IMR-90 (cell line): Measurements from ENCODE around the gene MARCO. TPM values are rescaled to one million over a fixed set of nuclear protein-coding genes. Genes with fewer than 3 reads are reported as not detected.

Source experiments
- ATAC-seq: fragments of 200-7000 bp; cut with Tn5 transposase; 2 replicates; pipeline ENCODE4 v1.9.1; 2020; ENCODE audit warnings: low read depth, mild to moderate bottlenecking, moderate library complexity
- BruUV-seq: library from RNA; stranded (reverse); fragments of 400-500 nt; replicated peaks from 2 replicates; lab custom pipeline; 2021; lab: Mats Ljungman, UMichigan
- CTCF ChIA-PET: fragments of 300-600 bp; formaldehyde crosslinking; extraction: SDS; loops from one replicate; lab custom pipeline; 2021; ENCODE audit warnings: antibody characterized with exemption; lab: Yijun Ruan, JAX
- POLR2A ChIA-PET: fragments of 300-600 bp; sonication (Branson Sonifier 250); formaldehyde crosslinking; loops from one replicate; lab custom pipeline; 2022; ENCODE audit warnings: antibody characterized with exemption; ENCODE audit not compliant: unreplicated experiment; lab: Charles Lee
- DNase-seq: peaks from one replicate; pipeline ENCODE4 v3.0.0; 2013
- H2AFZ ChIP-seq: replicated peaks from 2 replicates; pipeline ENCODE3; 2013; ENCODE audit warnings: low read length, mild to moderate bottlenecking; ENCODE audit not compliant: poor library complexity
- H2AK5ac ChIP-seq: 2 replicates; pipeline ENCODE4 v1.6.1; 2013; ENCODE audit warnings: low read depth, low read length, inconsistent platforms
- H2AK9ac ChIP-seq: replicated peaks from 2 replicates; pipeline ENCODE3; 2013; ENCODE audit warnings: mild to moderate bottlenecking, low read depth, low read length, moderate library complexity; ENCODE audit not compliant: poor library complexity
- H2BK120ac ChIP-seq: 2 replicates; pipeline ENCODE4 v1.6.1; 2013; ENCODE audit warnings: low read depth, low read length, inconsistent platforms
- H2BK15ac ChIP-seq: 3 replicates; pipeline ENCODE4 v1.6.1; 2013; ENCODE audit warnings: low read depth, low read length, inconsistent platforms
- H2BK20ac ChIP-seq: 2 replicates; pipeline ENCODE4 v1.6.1; 2013; ENCODE audit warnings: low read depth, mild to moderate bottlenecking, inconsistent platforms, low read length, moderate library complexity
- H2BK5ac ChIP-seq: 2 replicates; pipeline ENCODE4 v1.6.1; 2013; ENCODE audit warnings: mild to moderate bottlenecking, low read depth, low read length, inconsistent platforms; ENCODE audit not compliant: poor library complexity, severe bottlenecking
- H3K14ac ChIP-seq: replicated peaks from 2 replicates; pipeline ENCODE4 v1.6.1; 2013; ENCODE audit warnings: low read depth, low read length, inconsistent platforms
- H3K18ac ChIP-seq: 2 replicates; pipeline ENCODE4 v1.6.1; 2013; ENCODE audit warnings: low read depth, low read length, control low read depth
- H3K23ac ChIP-seq: 2 replicates; pipeline ENCODE4 v1.6.1; 2013; ENCODE audit warnings: low read depth, low read length, inconsistent platforms
- H3K27ac ChIP-seq: 2 replicates; pipeline ENCODE4 v1.5.1; 2013; ENCODE audit warnings: mild to moderate bottlenecking, control low read depth, low read length; ENCODE audit not compliant: insufficient read depth
- H3K27me3 ChIP-seq: 2 replicates; pipeline ENCODE4 v1.6.1; 2013; ENCODE audit warnings: low read length; ENCODE audit not compliant: control insufficient read depth, insufficient read depth
- H3K36me3 ChIP-seq: 2 replicates; pipeline ENCODE4 v1.6.1; 2013; ENCODE audit warnings: low read length, mixed read lengths; ENCODE audit not compliant: control insufficient read depth, insufficient read depth
- H3K4ac ChIP-seq: 2 replicates; pipeline ENCODE4 v1.6.1; 2013; ENCODE audit warnings: low read depth, low read length, inconsistent platforms
- H3K4me1 ChIP-seq: 2 replicates; pipeline ENCODE4 v1.6.1; 2013; ENCODE audit warnings: low read length, mixed read lengths; ENCODE audit not compliant: control insufficient read depth, insufficient read depth
- H3K4me2 ChIP-seq: 2 replicates; pipeline ENCODE4 v1.6.1; 2013; ENCODE audit warnings: low read depth, mild to moderate bottlenecking, control low read depth, low read length, moderate library complexity
- H3K4me3 ChIP-seq: 2 replicates; pipeline ENCODE4 v1.5.1; 2013; ENCODE audit warnings: low read depth, mild to moderate bottlenecking, control low read depth, low read length, moderate library complexity; ENCODE audit not compliant: insufficient read depth
- H3K56ac ChIP-seq: 2 replicates; pipeline ENCODE4 v1.6.1; 2013; ENCODE audit warnings: low read length, inconsistent platforms; ENCODE audit not compliant: insufficient read depth; ENCODE audit errors: extremely low read depth
- H3K79me1 ChIP-seq, 2 experiments: 2 replicates each; pipeline ENCODE4 v1.6.1; 2013; ENCODE audit warnings: low read length in 2 of 2, inconsistent platforms in 1 of 2, low read depth in 1 of 2
- H3K9ac ChIP-seq: 2 replicates; pipeline ENCODE4 v1.6.1; 2013; ENCODE audit warnings: low read depth, low read length, control low read depth
- H3K9me1 ChIP-seq: 2 replicates; pipeline ENCODE4 v1.6.1; 2013; ENCODE audit warnings: low read length, inconsistent platforms; ENCODE audit not compliant: insufficient read depth
- H3K9me3 ChIP-seq: 2 replicates; pipeline ENCODE4 v1.6.1; 2013; ENCODE audit warnings: low read length; ENCODE audit not compliant: control insufficient read depth, insufficient read depth
- H4K20me1 ChIP-seq: 2 replicates; pipeline ENCODE4 v1.6.1; 2013; ENCODE audit warnings: low read length, inconsistent platforms; ENCODE audit not compliant: insufficient read depth
- H4K5ac ChIP-seq: 2 replicates; pipeline ENCODE4 v1.6.1; 2013; ENCODE audit warnings: mild to moderate bottlenecking, low read depth, low read length, control low read depth
- H4K8ac ChIP-seq, 2 experiments: 2 replicates each; pipeline ENCODE4 v1.6.1; 2013; ENCODE audit warnings: low read depth in 2 of 2, low read length in 2 of 2, control low read depth in 1 of 2, inconsistent platforms in 1 of 2
- H4K91ac ChIP-seq: 2 replicates; pipeline ENCODE4 v1.6.1; 2013; ENCODE audit warnings: low read depth, low read length, inconsistent platforms; ENCODE audit not compliant: insufficient read depth
- BHLHE40 ChIP-seq: fragments of 150-350 bp; IDR thresholded peaks from 2 replicates; pipeline ENCODE4 v1.6.1; 2016; ENCODE audit warnings: mild to moderate bottlenecking, low read depth, low read length
- CEBPB ChIP-seq: IDR thresholded peaks from 2 replicates; pipeline ENCODE4 v1.6.1; 2012; ENCODE audit warnings: low read depth, low read length, improper control_type of control experiment
- CHD1 ChIP-seq: IDR thresholded peaks from 2 replicates; pipeline ENCODE4 v1.6.1; 2012; ENCODE audit warnings: low read depth, low read length, improper control_type of control experiment
- CTCF ChIP-seq: conservative IDR thresholded peaks from 2 replicates; pipeline ENCODE4 v1.5.1; 2012; ENCODE audit warnings: mild to moderate bottlenecking, low read depth, low read length, improper control_type of control experiment
- ELK1 ChIP-seq: fragments of 150-350 bp; IDR thresholded peaks from 2 replicates; pipeline ENCODE4 v1.6.1; 2016; ENCODE audit warnings: low read depth, mild to moderate bottlenecking, low read length, moderate library complexity, borderline replicate concordance
- FOS ChIP-seq: fragments of 150-350 bp; IDR thresholded peaks from 2 replicates; pipeline ENCODE4 v1.6.1; 2016; ENCODE audit warnings: low read depth, low read length
- MAFK ChIP-seq: IDR thresholded peaks from 2 replicates; pipeline ENCODE4 v1.6.1; 2012; ENCODE audit warnings: low read depth, low read length, improper control_type of control experiment
- MAZ ChIP-seq: IDR thresholded peaks from 2 replicates; pipeline ENCODE4 v1.6.1; 2012; ENCODE audit warnings: low read depth, mild to moderate bottlenecking, low read length, improper control_type of control experiment, moderate library complexity, borderline replicate concordance
- MXI1 ChIP-seq: IDR thresholded peaks from 2 replicates; pipeline ENCODE4 v1.6.1; 2012; ENCODE audit warnings: low read depth, mild to moderate bottlenecking, low read length, moderate library complexity, borderline replicate concordance
- NFE2L2 ChIP-seq: fragments of 150-350 bp; IDR thresholded peaks from 2 replicates; pipeline ENCODE4 v1.6.1; 2016; ENCODE audit warnings: low read depth, mild to moderate bottlenecking, low read length
- POLR2A ChIP-seq: IDR thresholded peaks from 2 replicates; pipeline ENCODE4 v1.6.1; 2012; ENCODE audit warnings: mild to moderate bottlenecking, low read depth, low read length
- RAD21 ChIP-seq: IDR thresholded peaks from 2 replicates; pipeline ENCODE4 v1.6.1; 2012; ENCODE audit warnings: low read length, improper control_type of control experiment
- RCOR1 ChIP-seq: IDR thresholded peaks from 2 replicates; pipeline ENCODE4 v1.6.1; 2012; ENCODE audit warnings: mild to moderate bottlenecking, low read length, improper control_type of control experiment; ENCODE audit not compliant: insufficient replicate concordance
- RFX5 ChIP-seq: IDR thresholded peaks from 2 replicates; pipeline ENCODE4 v1.8.0; 2012; ENCODE audit warnings: low read depth, mild to moderate bottlenecking, low read length, moderate library complexity
- SMC3 ChIP-seq: fragments of 150-350 bp; IDR thresholded peaks from 2 replicates; pipeline ENCODE4 v1.6.1; 2016; ENCODE audit warnings: low read depth, mild to moderate bottlenecking, antibody characterized with exemption, low read length, moderate library complexity
- USF2 ChIP-seq: fragments of 150-350 bp; IDR thresholded peaks from 2 replicates; pipeline ENCODE4 v1.6.1; 2017; ENCODE audit warnings: mild to moderate bottlenecking, antibody characterized with exemption, low read length, low read depth
- WGBS, 2 experiments: methylation state at CpG; one replicate each; pipeline versions ENCODE4 v1.1.5 to v1.1.7; 2013; ENCODE audit warnings: missing lambda C conversion rate in 2 of 2; ENCODE audit not compliant: insufficient read length in 1 of 2; ENCODE audit errors: extremely low coverage in 2 of 2; 5-methylcytosine and 5-hydroxymethylcytosine counted together
- dilution Hi-C: fragments of 300-500 bp; cut with HindIII; formaldehyde crosslinking; loops from one replicate; pipeline ENCODE4 v1.14.3; 2018; ENCODE audit warnings: low sequenced_read_pairs; ENCODE audit not compliant: unreplicated experiment
- in situ Hi-C: fragments of 300-500 bp; cut with MboI; formaldehyde crosslinking; loops from 3 replicates; pipeline ENCODE4 v1.14.3; 2019; ENCODE audit warnings: low sequenced_read_pairs, inconsistent platforms, mixed read lengths
- intact Hi-C: fragments of 100-400 bp; cut with micrococcal nuclease; formaldehyde crosslinking; loops from 2 replicates; pipeline ENCODE4 v1.10.0; 2022
- polyA plus RNA-seq, 3 experiments: library from polyadenylated mRNA; depleted of rRNA; stranded (reverse); fragments of >200 nt; gene quantifications; 2 replicates each; pipeline ENCODE4 v1.2.3, GENCODE V29; 2012; ENCODE audit warnings: low replicate concordance in 1 of 3
- total RNA-seq: library from RNA; depleted of rRNA; stranded (reverse); fragments of >200 nt; gene quantifications from 2 replicates; pipeline ENCODE4 v1.2.3, GENCODE V29; 2012

Gene MARCO
- total and polyA plus RNA-seq, 2 of the 4 experiments (the other 2 are of a cell fraction): not detected

- ATAC-seq (no peak), DNase-seq (no peak)
- BruUV-seq: no TSS peak
- in situ Hi-C loops: no loop called here
- POLR2A ChIA-PET: no interaction called here
- Histone ChIP-seq H2BK15ac (no peak overlapping the region), H3K9me1 (no peaks in the 10 kb centered on the region), H3K27me3 (no peaks in the 10 kb centered on the region), H3K4me1 (no peaks in the 10 kb centered on the region), H3K79me1 (no peaks in the 10 kb centered on the region), H3K9ac (no peak overlapping the region), H4K91ac (no peak overlapping the region), H3K14ac (no peak overlapping the region), H4K8ac (no peak overlapping the region), H3K27ac (no peak overlapping the region), H2AK5ac (no peak overlapping the region), H3K18ac (no peak overlapping the region), H2AK9ac (no peak overlapping the region), H3K9me3 (no peaks in the 10 kb centered on the region), H2BK120ac (no peak overlapping the region), H4K5ac (no peak overlapping the region), H3K4ac (no peak overlapping the region), H3K4me2 (no peak overlapping the region), H2AFZ (no peak overlapping the region), H3K23ac (no peak overlapping the region), H2BK20ac (no peak overlapping the region), H2BK5ac (no peak overlapping the region), H4K20me1 (no peaks in the 10 kb centered on the region), H3K36me3 (no peaks in the 10 kb centered on the region), H3K56ac (no peak overlapping the region), H3K4me3 (no peak overlapping the region)
- intact Hi-C loops: no loop called here
- dilution Hi-C loops: no loop called here
- WGBS, 2 experiments: no CpG with 5 or more reads among the region's 11 CpGs
- CTCF ChIA-PET: no interaction called here
- TF ChIP-seq CHD1 (no peak), CTCF (no peak), MAZ (no peak), RAD21 (no peak), SMC3 (no peak), RFX5 (no peak), USF2 (no peak), NFE2L2 (no peak), BHLHE40 (no peak), POLR2A (no peak), CEBPB (no peak), MAFK (no peak), ELK1 (no peak), RCOR1 (no peak), MXI1 (no peak), FOS (no peak)
Measured at GRCh38 chr2:119040730-119041129, 98.7 kb downstream of the MARCO start.
